Heart left ventricle (tissue), 16 donors: ENCODE data around the gene CHST11. TPM values are rescaled to one million over a fixed set of nuclear protein-coding genes. Genes with fewer than 3 reads are reported as not detected.

ENCODE experiments used
- ATAC-seq, 4 donors: fragments of 200-7000 bp; cut with Tn5 transposase; one replicate each; pipeline ENCODE4 v1.9.1; 2020 to 2022; ENCODE audit warnings: moderate library complexity in 4 of 4, mild to moderate bottlenecking in 3 of 4, moderate number of reproducible peaks in 1 of 4
- DNase-seq, 5 donors: peaks; one replicate each; pipeline ENCODE4 v3.0.0-alpha.2; 2020
- H3K27ac ChIP-seq, 12 donors: fragments of 200-600 bp; sonication (generic) in 4 of 12; one replicate each; pipeline versions ENCODE4 v1.5.0 to v1.8.0; 2016 to 2022; ENCODE audit warnings: mild to moderate bottlenecking in 2 of 12
- H3K27me3 ChIP-seq, 9 donors: fragments of 200-600 bp; sonication (generic) in 2 of 9; one replicate each; pipeline versions ENCODE4 v1.5.1 to v1.8.0; 2016 to 2022; ENCODE audit warnings: mild to moderate bottlenecking in 3 of 9
- H3K36me3 ChIP-seq, 9 donors: fragments of 200-600 bp; sonication (generic) in 2 of 9; one replicate each; pipeline versions ENCODE4 v1.5.0 to v1.8.0; 2018 to 2022; ENCODE audit warnings: mild to moderate bottlenecking in 2 of 9
- H3K4me1 ChIP-seq, 12 donors: fragments of 200-600 bp; sonication (generic) in 4 of 12; one replicate each; pipeline versions ENCODE4 v1.5.0 to v1.8.0; 2016 to 2022; ENCODE audit warnings: mild to moderate bottlenecking in 3 of 12
- H3K4me3 ChIP-seq, 12 donors: fragments of 200-600 bp; sonication (generic) in 4 of 12; one replicate each; pipeline versions ENCODE4 v1.5.0 to v1.8.0; 2017 to 2022; ENCODE audit warnings: mild to moderate bottlenecking in 9 of 12, moderate library complexity in 4 of 12
- H3K9me3 ChIP-seq, 12 donors: fragments of 200-600 bp; sonication (generic) in 4 of 12; one replicate each; pipeline versions ENCODE4 v1.5.0 to v1.8.0; 2016 to 2022; ENCODE audit warnings: mild to moderate bottlenecking in 1 of 12
- CTCF ChIP-seq, 12 donors: fragments of 200-600 bp; sonication (generic) in 4 of 12; IDR thresholded peaks; one replicate each; pipeline versions ENCODE4 v1.5.0 to v1.8.0; 2018 to 2022; ENCODE audit warnings: antibody characterized with exemption in 12 of 12, mild to moderate bottlenecking in 5 of 12
- POLR2A ChIP-seq, 2 donors: fragments of 450-650 bp; IDR thresholded peaks; one replicate each; pipeline ENCODE4 v1.6.1; 2017; ENCODE audit warnings: antibody characterized with exemption in 2 of 2, mild to moderate bottlenecking in 2 of 2, moderate library complexity in 2 of 2
- WGBS, 4 donors: extraction: QIAGEN DNeasy Blood & Tissue Kit in 2 of 4; methylation state at CpG; one replicate each; pipeline versions ENCODE4 v1.1.5 to v1.1.7; 2013 to 2018; 5-methylcytosine and 5-hydroxymethylcytosine counted together
- intact Hi-C, 10 donors: fragments of 100-400 bp; cut with DNase I; formaldehyde crosslinking; loops; one replicate each; pipeline versions ENCODE4 v1.11.1 to v1.14.2; 2022
- polyA plus RNA-seq, 2 donors: library from polyadenylated mRNA; stranded (reverse); fragments of 200-250 nt; gene quantifications; one replicate each; pipeline ENCODE4 v1.2.3, GENCODE V29; 2013
- total RNA-seq, 9 donors: library from RNA; depleted of rRNA in 2 of 9; stranded (reverse); fragments of >200 nt in 2 of 9; fragmentation: NEBNext Ultra II Directional in 3 of 9; extraction: Animal tissue kit (Norgen Biotek cat#: 25700) in 3 of 9; gene quantifications; one replicate each; pipeline versions ENCODE4 v1.1.0 to v1.2.4, GENCODE V29; 2016 to 2023
- donor health status: ischemic (EF 13 %, LVEDD 7.1; RV severe dilation, severe dysfunction).
- donor health status: healthy with polysubstance abuse.
- donor health status: DM: no; HTN: yes; CAD: no.
- donor health status: DM: no; HTN: no; CAD: no.
- donor health status: ischemic (EF 25% LVEDD 6.9; RV normal size, moderate dysfunction).
- donor health status: ischemic (EF 25% LVEDD 5.7; RV mildly dilated, moderate dysfunction).
- donor health status: healthy.
- donor health status: DM: yes; HTN: yes; CAD: no.
- donor health status: ischemic (EF 35%, LVEDD 5.7; RV mildly dilated, moderate dysfunction).
- donor health status: nonischemic (EF 11% LVEDD 7.7; RV severe dilation, severe dysfunction).
- donor health status: DM: yes; HTN: yes; CAD: no.
- donor health status: PGD.
- donor health status: ischemic (EF 29% LVEDD 5.4; RV normal size, mild dysfunction).
- donor health status: nonischemic (EF 23%, LVEDD 6.1; RV moderate dilation, normal function).

Gene CHST11
- total and polyA plus RNA-seq, 11 donors = 1.1 to 16.9 (median 3.4) TPM

- no peaks in the 10 kb centered on the region for H3K27me3 ChIP-seq
- intact Hi-C loops = no loop called here
- H3K9me3 ChIP-seq = no peaks in the 10 kb centered on the region
- DNase-seq (peak in 1 of 5 donors; percentile 46), ATAC-seq (peak in 1 of 4 donors; percentile 13)
- 75 to 92% (median 90%) methylated on average over 3 of the region's 3 CpGs for WGBS, 4 donors
- TF ChIP-seq CTCF (IDR thresholded peaks at IDR 0.05) = no peak
- no peak for TF ChIP-seq POLR2A (IDR thresholded peaks at IDR 0.05)
- no peak overlapping the region for H3K4me3 ChIP-seq
- H3K27ac ChIP-seq = no peak overlapping the region
- H3K4me1 ChIP-seq = peaks cover 0 to 11% (median 4%) of the 10 kb centered on the region in 12 donors
- H3K36me3 ChIP-seq = peaks cover 0 to 6% (median 0%) of the 10 kb centered on the region in 9 donors
Measured at GRCh38 chr12:104701756-104702155, 245.0 kb downstream of the CHST11 start.

GRCh38 chr12:104702565-104703139, 245.9 kb downstream of the CHST11 start:
- no peak for TF ChIP-seq CTCF (IDR thresholded peaks at IDR 0.05)
- TF ChIP-seq POLR2A (IDR thresholded peaks at IDR 0.05) = no peak
- Histone ChIP-seq H3K36me3 (peaks cover 0 to 6% (median 0%) of the 10 kb centered on the region in 9 donors), H3K27me3 (no peaks in the 10 kb centered on the region), H3K4me3 (no peak overlapping the region), H3K4me1 (peaks cover 0 to 11% (median 4%) of the 10 kb centered on the region in 12 donors), H3K27ac (peak overlapping the region in 1 of 12 donors; percentile 17), H3K9me3 (no peaks in the 10 kb centered on the region)
- intact Hi-C loops = no loop called here
- ATAC-seq = peak; percentile 55 to 78 (median 64)
- peak in 4 of 5 donors; percentile 50 to 75 (median 61) for DNase-seq
- WGBS, 4 donors = 60 to 82% (median 69%) methylated on average over 19 to 21 of the region's 21 CpGs

- H3K9me3 ChIP-seq = no peaks in the 10 kb centered on the region
- DNase-seq (no peak), ATAC-seq (no peak)
- H3K36me3 ChIP-seq = peaks cover 0 to 6% (median 0%) of the 10 kb centered on the region in 9 donors
- H3K27ac ChIP-seq = no peak overlapping the region
- no peaks in the 10 kb centered on the region for H3K27me3 ChIP-seq
- 94 to 99% (median 97%) methylated on average over 8 of the region's 8 CpGs for WGBS, 4 donors
- H3K4me3 ChIP-seq = no peak overlapping the region
- intact Hi-C loops = no loop called here
- TF ChIP-seq CTCF (IDR thresholded peaks at IDR 0.05) (no peak), POLR2A (IDR thresholded peaks at IDR 0.05) (no peak)
- peaks cover 0 to 11% (median 4%) of the 10 kb centered on the region in 12 donors for H3K4me1 ChIP-seq
Measured at GRCh38 chr12:104703372-104703771, 246.6 kb downstream of the CHST11 start.

GRCh38 chr12:104704224-104704779, 247.6 kb downstream of the CHST11 start:
- TF ChIP-seq POLR2A (IDR thresholded peaks at IDR 0.05) = no peak
- TF ChIP-seq CTCF (IDR thresholded peaks at IDR 0.05) = no peak
- Histone ChIP-seq H3K4me3 (no peak overlapping the region), H3K27ac (no peak overlapping the region), H3K27me3 (no peaks in the 10 kb centered on the region), H3K36me3 (peaks cover 0 to 6% (median 0%) of the 10 kb centered on the region in 9 donors), H3K9me3 (no peaks in the 10 kb centered on the region), H3K4me1 (peaks cover 0 to 11% (median 2%) of the 10 kb centered on the region in 12 donors)
- ATAC-seq (no peak), DNase-seq (peak in 1 of 5 donors; percentile 16)
- intact Hi-C loops = no loop called here
- WGBS, 4 donors = 77 to 98% (median 95%) methylated on average over 7 of the region's 7 CpGs
